HG02970 (cell line): ENCODE measurements around the gene TRMT2A.
"Not testable (repeated sequence)": the region's sequence is repeated elsewhere in the genome, so short reads cannot be mapped to it uniquely, and the experiment has no call there.

Experiments
- ATAC-seq: cut with Tn5 transposase; IDR thresholded peaks from one replicate; pipeline ENCODE4 v1.9.1; 2021; ENCODE audit warnings: mild to moderate bottlenecking, moderate library complexity, moderate number of reproducible peaks; ENCODE audit not compliant: unreplicated experiment, low FRiP score

Gene TRMT2A

DNA sequence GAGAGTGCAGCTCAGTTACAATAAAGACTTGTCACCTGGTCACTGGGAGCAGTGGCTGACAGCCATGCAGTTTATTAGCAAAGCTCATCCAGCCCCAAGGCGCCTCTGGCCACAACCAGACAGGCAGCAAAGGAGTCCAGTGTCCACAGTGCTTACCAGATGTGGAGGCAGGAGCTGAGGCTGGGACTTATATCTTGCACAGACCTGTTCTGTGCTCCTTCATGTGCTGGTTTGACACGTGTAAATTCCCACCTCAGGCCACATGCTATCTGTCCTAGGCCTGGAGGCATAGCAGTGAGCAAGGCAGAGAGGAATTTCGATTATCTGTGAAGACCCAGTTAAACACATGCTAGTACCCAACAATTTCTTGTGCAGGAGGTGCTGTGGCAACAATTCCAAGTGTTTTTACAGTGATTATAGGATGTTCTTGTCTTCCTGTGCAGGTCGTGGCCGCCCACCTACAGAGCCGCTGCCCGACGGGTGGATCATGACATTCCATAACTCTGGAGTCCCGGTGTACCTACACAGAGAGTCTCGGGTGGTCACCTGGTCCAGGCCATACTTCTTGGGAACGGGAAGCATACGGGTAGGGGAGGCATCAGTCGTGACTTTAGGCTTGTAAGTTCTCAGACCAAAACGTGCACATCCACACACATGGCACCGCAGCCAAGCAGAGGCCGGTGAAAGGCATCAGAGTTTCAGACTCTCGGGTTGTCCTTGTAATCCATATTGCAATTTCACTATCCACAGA, 27.6 kb downstream of the TRMT2A start:
- no peak for ATAC-seq

GRCh38 chr22:20088263-20088648, 28.8 kb downstream of the TRMT2A start:
- no peak for ATAC-seq

DNA sequence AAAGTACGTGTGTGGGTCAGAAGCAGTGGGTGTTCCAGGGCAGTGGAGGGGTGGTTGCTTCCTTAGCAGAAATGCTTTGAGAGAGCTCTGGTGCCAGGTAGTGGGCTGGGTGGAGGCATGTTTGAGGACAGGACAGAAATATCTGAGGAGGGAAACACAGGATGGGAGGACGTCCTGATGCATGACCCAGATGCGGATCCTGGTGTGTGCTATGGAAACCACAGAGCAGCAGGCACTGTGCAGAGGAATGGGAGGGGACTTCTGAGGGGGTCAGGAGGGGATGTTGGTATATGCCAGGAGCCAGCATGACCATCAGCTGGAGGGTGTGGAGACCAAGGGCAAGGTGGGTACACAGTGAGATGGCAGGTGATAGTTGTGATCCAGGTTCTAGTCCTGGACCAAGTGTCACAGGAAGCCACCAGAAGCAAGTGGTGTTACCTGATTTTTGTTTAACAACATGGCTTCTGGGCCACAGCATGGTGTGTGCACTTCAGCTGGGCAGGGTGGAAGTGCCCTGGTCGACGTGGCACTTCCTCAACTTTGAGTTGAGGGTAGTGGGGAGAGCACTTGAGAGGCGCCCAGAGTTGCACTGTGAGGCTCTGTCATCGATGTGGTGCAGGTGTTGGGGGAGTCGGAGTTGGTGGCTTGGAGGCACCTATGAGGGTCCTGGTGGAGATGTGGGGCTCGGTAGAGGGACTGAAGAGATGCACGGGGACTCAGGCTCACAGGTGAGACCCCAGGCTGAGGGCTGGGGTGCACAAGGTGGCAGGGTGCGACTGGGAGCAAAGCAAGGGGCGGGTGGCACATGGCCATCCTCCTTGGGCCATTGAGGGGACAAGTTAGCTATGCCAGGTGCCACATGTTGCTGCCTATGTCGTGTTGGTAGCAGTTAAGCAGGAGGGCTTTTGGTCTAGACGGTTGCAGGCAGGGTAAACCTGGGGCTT, 29.4 kb downstream of the TRMT2A start:
- ATAC-seq: no peak

DNA sequence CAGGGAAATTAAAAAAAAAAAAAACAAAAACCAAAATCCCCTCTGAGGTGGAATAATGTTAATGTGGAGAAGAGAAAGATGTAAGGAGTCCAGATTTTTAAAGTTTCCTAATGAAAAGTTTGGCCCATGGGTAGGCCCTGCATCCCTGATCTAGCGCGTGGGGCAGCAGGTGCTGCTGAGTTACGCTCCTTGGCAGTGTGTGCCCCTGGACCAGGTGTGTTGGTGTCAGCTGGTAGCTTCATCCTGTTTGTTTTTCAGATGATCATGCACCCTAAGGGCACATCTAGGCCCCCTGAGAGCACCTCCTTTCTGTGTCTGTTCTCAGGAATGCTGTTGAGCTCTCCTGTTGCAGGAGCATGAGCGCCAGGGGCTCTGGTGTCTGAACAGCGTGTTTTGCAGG, 30.3 kb downstream of the TRMT2A start:
- no peak for ATAC-seq

DNA sequence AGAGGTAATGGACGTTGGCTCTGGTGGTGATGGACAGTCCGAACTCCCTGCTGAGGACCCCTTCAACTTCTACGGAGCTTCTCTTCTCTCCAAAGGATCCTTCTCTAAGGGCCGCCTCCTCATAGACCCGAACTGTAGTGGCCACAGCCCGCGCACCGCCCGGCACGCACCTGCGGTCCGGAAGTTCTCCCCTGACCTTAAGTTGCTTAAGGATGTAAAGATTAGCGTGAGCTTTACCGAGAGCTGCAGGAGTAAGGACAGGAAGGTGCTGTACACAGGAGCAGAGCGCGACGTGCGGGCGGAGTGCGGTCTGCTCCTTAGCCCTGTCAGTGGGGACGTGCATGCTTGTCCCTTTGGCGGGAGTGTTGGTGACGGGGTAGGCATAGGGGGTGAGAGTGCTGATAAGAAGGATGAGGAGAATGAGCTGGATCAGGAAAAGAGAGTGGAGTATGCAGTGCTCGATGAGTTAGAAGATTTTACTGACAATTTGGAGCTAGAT, 30.9 kb downstream of the TRMT2A start:
- no peak for ATAC-seq

GRCh38 chr22:20085651-20086050, 31.4 kb downstream of the TRMT2A start:
- ATAC-seq: no peak

DNA sequence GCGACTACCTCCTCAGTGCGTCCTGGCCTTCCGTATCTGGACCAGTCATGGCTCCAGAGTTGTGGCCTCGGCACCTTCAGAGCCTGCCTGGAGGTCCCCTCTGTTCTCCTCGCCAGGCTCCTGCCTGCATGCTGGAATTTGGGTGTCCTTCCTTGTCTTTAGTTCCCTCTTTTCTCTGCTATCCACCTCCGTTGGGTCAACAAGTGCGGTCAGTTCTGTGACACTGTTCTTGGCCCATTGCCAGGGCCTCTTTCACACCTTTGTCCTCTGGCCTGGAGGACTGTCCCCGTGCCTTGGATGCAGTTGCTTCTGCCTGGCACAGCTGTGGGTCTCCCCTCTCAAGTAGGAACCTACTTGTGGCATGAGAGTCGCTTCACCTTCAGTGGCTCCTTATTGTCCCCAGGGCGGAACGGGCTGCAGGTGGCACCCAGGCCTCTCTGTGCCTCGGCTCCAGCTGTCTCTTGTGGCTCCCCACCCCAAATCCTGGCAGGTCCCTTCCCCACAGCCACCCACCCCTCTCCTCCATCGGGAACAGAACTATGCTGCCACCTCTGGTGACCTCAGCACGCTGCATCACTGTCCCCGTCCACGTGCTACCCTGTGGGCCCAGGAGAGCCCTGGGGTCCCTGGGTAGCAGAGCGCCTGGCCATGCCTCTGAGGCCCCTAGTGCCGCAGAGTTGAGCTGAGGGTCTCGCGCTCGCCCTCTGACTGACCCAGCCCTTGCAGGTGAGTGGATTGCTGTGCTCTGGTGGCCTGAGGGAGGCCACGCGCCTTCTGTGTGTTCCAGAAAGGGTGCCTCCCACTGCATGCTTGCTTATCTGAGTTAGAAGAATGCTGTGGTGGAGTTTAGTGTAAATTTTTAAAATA, 32.2 kb downstream of the TRMT2A start:
- no peak for ATAC-seq

GRCh38 chr22:20083891-20084546, 33.0 kb downstream of the TRMT2A start:
- no peak for ATAC-seq

DNA sequence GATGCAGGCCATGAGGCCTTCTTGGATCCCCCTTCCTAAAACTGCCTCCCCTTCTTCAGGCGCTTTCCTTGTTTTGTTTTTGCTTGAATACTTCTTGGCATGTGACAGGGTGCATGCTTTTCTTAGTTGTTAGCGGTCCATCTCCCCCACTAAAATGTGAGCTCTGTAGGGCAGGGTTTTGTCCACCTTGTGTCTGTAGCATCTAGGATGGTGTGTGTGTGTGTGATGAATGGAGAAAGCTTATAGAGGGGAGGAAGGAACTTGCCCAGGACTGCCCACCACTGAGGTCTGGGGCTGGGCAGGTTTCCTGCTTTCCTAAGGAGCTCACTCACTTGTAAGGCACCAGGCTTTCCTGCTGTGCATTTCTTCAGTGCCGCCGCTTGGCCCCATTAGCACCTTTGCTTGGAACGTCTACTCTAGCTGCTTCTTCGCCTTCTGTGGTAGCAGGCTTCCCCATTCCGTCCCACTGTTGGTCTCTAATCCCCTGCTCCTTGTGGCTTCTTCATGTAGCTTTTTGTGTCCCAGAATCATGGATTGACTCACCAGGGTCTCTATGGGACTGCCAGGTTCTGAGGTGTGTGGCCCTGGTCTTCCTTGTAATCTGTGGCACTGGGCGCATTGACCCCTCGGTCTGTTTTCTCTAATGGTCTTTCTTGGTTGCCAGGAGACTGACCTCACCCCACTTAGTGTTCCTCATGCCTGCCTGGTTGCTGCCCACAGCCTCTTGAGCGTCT, 33.7 kb downstream of the TRMT2A start:
- no peak for ATAC-seq

GRCh38 chr22:20080776-20081654, 36.0 kb downstream of the TRMT2A start:
- ATAC-seq: no peak

DNA sequence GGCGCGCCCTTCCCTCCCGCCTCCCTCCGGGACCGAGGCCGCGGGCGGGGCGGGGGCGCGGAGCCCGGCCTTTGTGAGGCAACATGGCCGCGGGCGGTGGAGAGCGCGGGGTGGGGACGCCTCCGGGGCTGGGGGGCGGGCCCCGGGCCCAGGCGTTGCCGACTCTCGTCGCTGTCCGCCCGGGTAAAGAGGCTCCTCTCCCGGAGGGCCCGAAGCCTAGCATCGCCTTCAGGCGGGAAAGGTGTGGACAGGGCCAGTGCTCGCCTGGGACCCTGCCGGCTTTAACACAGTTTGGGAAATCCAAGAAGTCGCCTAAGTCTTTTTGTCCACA, 36.6 kb downstream of the TRMT2A start:
- ATAC-seq: peak; percentile 54

DNA sequence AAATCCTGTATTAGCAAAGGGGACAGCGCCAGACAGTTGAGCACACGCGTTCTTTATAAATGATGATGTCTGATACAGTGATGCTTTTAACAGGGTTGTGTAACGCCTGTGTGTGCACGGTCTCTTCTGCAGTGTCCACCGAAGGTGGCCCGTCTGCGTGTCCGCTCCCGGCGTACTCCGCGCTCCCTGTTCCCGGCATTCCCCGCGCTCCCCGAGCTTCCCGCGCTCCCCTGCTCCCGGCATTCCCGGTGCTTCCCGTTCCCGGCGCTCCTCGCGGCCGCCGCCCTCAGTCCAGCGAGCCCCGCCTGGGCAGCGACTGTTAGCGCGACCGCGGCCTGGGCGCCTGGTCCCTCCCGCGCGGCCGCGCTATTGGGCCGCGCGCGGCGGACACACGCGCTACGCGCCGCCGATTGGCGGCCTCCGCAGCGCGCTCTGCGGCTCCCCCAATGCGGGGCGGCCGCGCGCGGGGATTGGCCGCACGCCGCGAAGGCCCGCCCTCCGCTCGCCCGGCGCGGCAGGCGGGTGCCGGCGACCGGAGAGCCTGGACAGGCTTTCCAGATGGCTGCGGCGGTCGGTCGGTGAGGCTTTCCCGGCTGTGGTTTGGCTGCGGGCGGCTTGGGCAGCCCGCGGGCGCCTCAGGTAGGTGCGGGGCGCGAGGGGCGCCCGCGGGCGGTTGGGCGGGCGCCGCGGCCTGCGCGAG, 37.1 kb downstream of the TRMT2A start, which contains the start of gene DGCR8:
TSS of gene DGCR8 (plus strand) at position 497 of the 700 bp plus-strand sequence. CDS start 5,723 bp downstream, outside the sequence.
- peak; percentile 89 for ATAC-seq

- no peak for ATAC-seq
Observed at GRCh38 chr22:20076627-20077172, 40.3 kb downstream of the TRMT2A start.

GRCh38 chr22:20071524-20071972, 45.5 kb downstream of the TRMT2A start:
- no peak for ATAC-seq

DNA sequence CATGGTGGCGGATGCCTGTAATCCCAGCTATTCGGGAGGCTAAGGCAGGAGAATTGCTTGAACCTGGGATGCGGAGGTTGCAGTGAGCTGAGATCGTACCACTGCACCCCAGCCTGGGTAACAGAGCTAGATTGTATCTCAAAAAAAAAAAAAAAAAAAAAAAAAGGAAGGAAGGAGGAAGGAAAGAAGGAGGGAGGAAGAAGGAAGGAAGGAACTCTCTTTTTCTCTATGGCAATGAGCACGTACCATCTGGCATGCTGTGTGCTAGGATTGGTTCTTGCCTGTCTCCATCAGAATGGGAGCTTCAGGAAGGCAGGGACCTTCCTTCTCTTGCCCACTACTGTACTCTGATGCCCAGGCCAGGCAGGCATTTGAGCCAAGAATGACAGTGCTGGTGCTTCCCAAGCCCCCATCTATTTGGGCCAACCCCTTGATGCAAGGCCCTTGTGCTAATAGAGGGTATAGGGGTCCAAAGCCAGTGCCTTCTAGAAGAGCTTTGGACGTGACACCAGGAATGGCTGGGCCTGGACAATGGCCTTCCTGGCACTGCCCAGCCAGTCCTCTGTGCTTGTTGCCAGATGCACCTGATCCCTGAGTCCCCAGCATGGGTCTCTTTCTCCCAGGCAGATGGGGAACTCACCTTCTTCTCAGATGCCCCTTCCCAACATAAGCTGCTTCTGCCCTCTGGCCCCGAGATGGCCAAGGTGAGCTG, 47.5 kb downstream of the TRMT2A start:
- no peak for ATAC-seq

DNA sequence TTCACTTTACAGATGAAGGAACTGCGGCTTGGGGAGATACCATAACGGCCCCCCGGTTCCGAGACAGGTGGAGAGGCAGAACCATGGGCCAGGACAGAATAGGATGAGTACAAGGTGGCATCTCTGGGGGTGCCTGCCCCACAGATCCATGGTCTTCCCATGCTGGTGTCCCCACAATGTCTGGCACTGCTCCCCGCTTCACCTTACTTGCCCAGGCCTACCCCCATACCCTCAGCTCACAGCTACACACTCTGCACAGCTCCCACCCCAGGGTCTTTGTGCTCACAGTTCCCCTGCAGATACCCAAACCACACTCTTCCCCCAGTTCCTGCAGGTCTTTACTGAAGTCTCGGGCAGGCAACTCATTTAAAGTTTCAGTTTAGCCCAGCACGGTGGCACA, 48.4 kb downstream of the TRMT2A start:
- no peak for ATAC-seq

DNA sequence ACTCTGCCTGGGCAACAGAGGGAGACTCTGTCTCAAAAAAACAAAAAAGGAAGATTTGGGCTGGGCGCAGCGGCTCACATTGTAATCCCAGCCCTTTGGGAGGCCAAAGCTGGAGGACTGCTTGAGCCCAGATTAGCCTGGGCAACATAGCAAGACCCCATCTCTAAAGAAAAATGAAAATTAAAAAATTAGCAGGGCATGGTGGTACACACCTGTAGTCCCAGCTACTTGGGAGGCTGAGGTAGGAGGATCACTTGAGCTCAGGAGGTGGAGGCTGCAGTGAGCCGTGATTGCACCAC, 49.7 kb downstream of the TRMT2A start:
- not testable (repeated sequence) for ATAC-seq
